Measurements from ENCODE around the gene MMP15. TPM values are rescaled to one million over a fixed set of nuclear protein-coding genes. Genes with fewer than 3 reads are reported as not detected.

MMP15 gene
- total RNA-seq, 2 experiments from 2014 or later: 0.25 to 0.63 TPM

DNA sequence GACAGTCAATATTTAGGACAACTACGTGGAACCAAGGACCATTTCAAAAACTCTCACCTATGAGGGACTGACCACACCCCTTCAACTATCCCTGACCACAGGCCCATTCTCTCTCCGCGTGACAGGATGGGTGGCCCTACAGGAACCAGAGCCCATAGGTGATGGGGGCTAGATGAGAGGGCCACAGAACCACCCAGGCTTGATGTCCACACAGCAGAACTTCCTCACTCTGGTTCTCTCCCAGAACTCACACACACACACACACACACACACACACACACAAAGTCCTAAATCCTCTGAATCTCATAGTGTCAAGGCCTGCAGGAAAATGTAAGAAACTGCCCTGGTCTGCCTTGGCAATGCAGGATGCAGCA, 26.6 kb upstream of the MMP15 start:
- Mint-ChIP-seq H3K36me3 (ENCODE audit: low read depth) (peaks cover 14% of the 10 kb centered on the region), H3K4me1 (ENCODE audit: low read depth) (peaks cover 54% of the 10 kb centered on the region), H3K27me3 (no peaks in the 10 kb centered on the region), H3K27ac (peak overlapping the region; percentile 81), H3K9me3 (no peaks in the 10 kb centered on the region), H3K4me3 (peak overlapping the region; percentile 76)
- CTCF ChIA-PET: interaction anchor here (0.9 to 4.3 kb wide), 12 partner anchors 12 to 582 kb away, joined by 3 to 36 read pairs (median 5); partner anchors contain the start of gene CFAP20
- ATAC-seq (no peak), DNase-seq (no peak)
- intact Hi-C loops (cut with micrococcal nuclease): no loop called here
- POLR2A ChIA-PET: interaction anchor here (1.1 to 2.4 kb wide), 3 partner anchors 10 to 263 kb away, joined by 5 to 7 read pairs (median 5); partner anchors contain the start of gene KATNB1
- TF ChIP-seq, protein P1, sequence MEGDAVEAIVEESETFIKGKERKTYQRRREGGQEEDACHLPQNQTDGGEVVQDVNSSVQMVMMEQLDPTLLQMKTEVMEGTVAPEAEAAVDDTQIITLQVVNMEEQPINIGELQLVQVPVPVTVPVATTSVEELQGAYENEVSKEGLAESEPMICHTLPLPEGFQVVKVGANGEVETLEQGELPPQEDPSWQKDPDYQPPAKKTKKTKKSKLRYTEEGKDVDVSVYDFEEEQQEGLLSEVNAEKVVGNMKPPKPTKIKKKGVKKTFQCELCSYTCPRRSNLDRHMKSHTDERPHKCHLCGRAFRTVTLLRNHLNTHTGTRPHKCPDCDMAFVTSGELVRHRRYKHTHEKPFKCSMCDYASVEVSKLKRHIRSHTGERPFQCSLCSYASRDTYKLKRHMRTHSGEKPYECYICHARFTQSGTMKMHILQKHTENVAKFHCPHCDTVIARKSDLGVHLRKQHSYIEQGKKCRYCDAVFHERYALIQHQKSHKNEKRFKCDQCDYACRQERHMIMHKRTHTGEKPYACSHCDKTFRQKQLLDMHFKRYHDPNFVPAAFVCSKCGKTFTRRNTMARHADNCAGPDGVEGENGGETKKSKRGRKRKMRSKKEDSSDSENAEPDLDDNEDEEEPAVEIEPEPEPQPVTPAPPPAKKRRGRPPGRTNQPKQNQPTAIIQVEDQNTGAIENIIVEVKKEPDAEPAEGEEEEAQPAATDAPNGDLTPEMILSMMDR (IDR thresholded peaks at IDR 0.05): no peak

DNA sequence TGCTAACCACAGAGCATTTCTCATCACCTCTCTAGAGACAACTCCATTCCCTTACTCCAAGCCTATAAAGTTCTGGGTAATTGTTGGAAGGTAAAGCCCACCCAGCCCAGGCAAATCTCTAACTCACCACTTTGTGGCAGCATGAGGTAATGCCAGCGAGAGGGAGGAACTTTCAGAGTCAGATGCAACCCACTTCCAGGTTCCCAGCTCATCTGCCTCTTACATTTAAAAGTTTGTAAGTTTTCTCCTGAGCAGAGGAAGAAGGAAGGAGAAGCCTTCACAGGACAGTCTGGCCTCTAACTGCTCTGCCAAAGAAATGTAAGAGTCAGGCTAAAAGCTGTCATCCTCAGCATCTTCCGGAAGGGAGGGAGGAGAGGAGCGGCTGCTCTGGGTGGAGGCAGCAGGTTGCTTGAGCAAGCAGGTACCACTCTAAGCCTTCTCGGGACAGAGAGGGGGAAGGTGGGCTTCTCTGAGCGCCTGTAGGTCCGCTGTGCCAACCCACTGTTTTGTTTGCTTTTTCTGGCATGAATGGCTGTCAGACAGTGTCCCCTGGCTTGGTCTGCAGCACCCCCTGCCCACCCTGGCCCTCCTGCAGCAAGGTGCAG, 26.1 kb upstream of the MMP15 start:
- Mint-ChIP-seq H3K36me3 (ENCODE audit: low read depth) (peaks cover 16% of the 10 kb centered on the region), H3K4me1 (ENCODE audit: low read depth) (peaks cover 53% of the 10 kb centered on the region), H3K4me3 (peak overlapping the region; percentile 76), H3K27ac (peak overlapping the region; percentile 81), H3K27me3 (no peaks in the 10 kb centered on the region), H3K9me3 (no peaks in the 10 kb centered on the region)
- ChIA-PET CTCF (interaction anchor here (0.9 to 4.3 kb wide), 14 partner anchors 11 to 583 kb away, joined by 3 to 36 read pairs (median 4); partner anchors contain the start of gene CFAP20), POLR2A (interaction anchor here (0.9 to 2.4 kb wide), 7 partner anchors 11 to 393 kb away, joined by 3 to 7 read pairs (median 4); partner anchors contain the start of gene KATNB1)
- TF ChIP-seq, protein P1 (IDR thresholded peaks at IDR 0.05): no peak
- intact Hi-C loops (cut with micrococcal nuclease): no loop called here
- DNase-seq: peak; percentile 50
- ATAC-seq: peak; percentile 10

DNA sequence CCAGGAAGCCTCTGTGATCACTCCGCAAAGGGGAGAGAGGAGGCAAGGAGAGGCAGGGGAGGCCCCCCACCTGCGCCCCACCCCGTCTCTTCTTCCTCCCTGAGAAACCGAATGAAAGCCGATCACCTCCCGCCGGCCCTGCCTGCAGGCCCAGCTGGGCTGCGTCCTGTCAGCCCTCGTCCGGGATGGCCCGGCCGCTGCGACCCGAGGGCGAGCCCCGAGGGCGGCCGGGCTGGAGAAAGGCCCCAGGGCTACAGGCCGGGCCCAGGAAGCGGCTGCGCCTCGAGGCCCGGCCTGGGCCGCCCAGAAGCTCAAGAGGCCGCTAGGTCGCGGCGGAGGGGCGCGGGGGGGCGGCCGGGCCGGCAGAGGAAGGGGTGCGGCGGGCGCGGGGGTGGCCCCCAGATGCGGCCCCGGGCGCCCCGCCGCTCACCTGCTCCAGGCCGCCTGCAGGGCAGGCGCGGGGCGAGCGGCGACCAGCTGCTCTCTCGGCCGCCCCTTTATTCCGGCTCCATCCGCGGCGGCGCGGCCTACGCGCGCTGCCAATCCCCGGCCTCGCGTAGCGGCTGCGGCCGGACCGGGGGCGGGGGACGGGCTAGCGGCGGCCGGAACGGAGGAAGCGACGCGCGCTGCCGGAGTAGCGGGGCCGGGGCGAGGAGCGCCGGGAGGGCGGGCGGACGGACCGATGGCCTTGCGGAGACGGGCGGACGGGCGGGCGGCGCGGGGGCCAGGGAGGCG, 25.4 kb upstream of the MMP15 start, which contains the start of gene ZNF319:
Gene ZNF319, minus strand, starts transcription at position 702 of the 735 bp plus-strand sequence. CDS start 2,407 bp downstream, outside the sequence.
- peak; percentile 9 for ATAC-seq
- DNase-seq: peak; percentile 41
- intact Hi-C loops (cut with micrococcal nuclease): loop anchor here (5.0 kb wide), 1 partner anchor 103 kb away; no protein-coding TSS in a partner anchor
- ChIA-PET POLR2A (interaction anchor here (0.9 to 2.4 kb wide), 6 partner anchors 97 to 393 kb away, joined by 3 to 7 read pairs (median 4); partner anchors contain the start of gene KATNB1), CTCF (interaction anchor here (0.9 to 4.3 kb wide), 14 partner anchors 10 to 584 kb away, joined by 3 to 36 read pairs (median 4); partner anchors contain the start of gene CFAP20)
- peaks cover 16% of the 10 kb centered on the region for H3K36me3 Mint-ChIP-seq (ENCODE audit: low read depth)
- H3K4me3 Mint-ChIP-seq: peak within 1 kb of the TSS; percentile 90
- H3K9me3 Mint-ChIP-seq: no peaks in the 10 kb centered on the region
- peak within 1 kb of the TSS; percentile 89 for H3K27ac Mint-ChIP-seq
- TF ChIP-seq, protein P1 (IDR thresholded peaks at IDR 0.05): no peak
- H3K4me1 Mint-ChIP-seq (ENCODE audit: low read depth): peaks cover 47% of the 10 kb centered on the region
- H3K27me3 Mint-ChIP-seq: no peaks in the 10 kb centered on the region

DNA sequence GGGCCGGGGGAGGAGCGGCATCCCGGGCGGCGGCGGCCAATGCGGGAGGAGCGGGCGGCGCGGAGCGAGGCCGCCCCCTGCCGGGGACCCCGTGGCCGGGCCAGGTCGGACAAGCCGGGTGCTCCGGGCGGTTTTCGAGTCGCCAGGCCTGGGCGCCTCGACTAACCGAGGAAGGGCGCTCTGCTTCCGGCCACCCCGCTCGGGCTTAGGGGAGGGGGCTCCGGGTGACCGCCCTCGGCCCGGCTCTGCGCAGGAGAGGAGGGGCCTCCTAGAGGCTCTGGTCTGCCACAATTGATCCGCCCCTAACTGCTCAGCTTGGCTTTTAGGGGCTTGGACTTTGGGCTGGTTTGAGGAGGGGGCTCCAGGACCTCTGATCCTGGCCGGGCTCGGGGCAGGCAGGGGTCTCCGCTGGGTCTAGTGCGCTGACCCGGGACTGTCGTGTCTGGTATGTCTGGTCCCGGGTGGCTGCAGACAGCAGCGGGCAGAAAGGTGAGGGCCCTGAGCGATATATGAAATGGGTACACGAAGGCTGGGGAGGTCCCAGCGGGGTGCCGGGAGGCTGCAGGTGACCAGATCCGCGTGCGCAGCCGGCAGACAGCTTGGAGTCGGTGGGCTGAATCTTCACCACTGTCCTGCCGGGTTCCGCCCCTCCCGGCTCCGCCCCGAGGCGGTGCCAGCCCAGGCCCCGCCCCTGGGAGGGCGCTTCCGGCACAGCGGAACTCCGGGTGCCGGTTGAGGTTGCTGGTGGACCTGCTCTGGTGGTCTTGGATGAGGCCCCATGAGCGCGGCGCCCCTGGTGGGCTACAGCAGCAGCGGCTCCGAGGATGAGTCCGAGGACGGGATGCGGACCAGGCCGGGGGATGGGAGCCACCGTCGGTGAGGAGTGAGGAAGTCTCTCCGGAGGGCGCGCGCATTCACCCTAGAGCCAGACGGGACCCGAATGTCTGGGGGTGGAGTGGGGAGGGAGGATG, 24.6 kb upstream of the MMP15 start, which contains the start of gene USB1:
Gene USB1, plus strand, starts transcription at position 702 of the 971 bp plus-strand sequence. Its CDS starts 77 bp downstream, at position 779.
- no peaks in the 10 kb centered on the region for H3K9me3 Mint-ChIP-seq
- H3K36me3 Mint-ChIP-seq (ENCODE audit: low read depth): peaks cover 16% of the 10 kb centered on the region
- peak; percentile 83 for DNase-seq

More for the DNA sequence above, 24.6 kb upstream of the MMP15 start, which contains the start of gene USB1:
- ChIA-PET CTCF (interaction anchor here (1.0 to 4.3 kb wide), 9 partner anchors 9 to 425 kb away, joined by 3 to 36 read pairs (median 4); partner anchors contain the start of gene CFAP20), POLR2A (interaction anchor here (0.5 to 2.4 kb wide), 7 partner anchors 100 to 542 kb away, joined by 3 to 7 read pairs (median 3); partner anchors contain the start of genes CFAP20 and KATNB1)
- peaks cover 40% of the 10 kb centered on the region for H3K4me1 Mint-ChIP-seq (ENCODE audit: low read depth)
- no peaks in the 10 kb centered on the region for H3K27me3 Mint-ChIP-seq
- TF ChIP-seq, protein P1 (IDR thresholded peaks at IDR 0.05): peak; percentile 67
- ATAC-seq: peak; percentile 82
- intact Hi-C loops (cut with micrococcal nuclease): loop anchor here (5.0 kb wide), 1 partner anchor 104 kb away; no protein-coding TSS in a partner anchor
- H3K4me3 Mint-ChIP-seq: peak within 1 kb of the TSS; percentile 90
- peak within 1 kb of the TSS; percentile 89 for H3K27ac Mint-ChIP-seq
